H9 (cell line): Measurements from ENCODE around the gene TUBGCP6. TPM values are rescaled to one million over a fixed set of nuclear protein-coding genes. Genes with fewer than 3 reads are reported as not detected.

Source experiments
- DNase-seq: peaks from one replicate; pipeline ENCODE4 v3.0.0-alpha.2; 2017
- H2AFZ ChIP-seq: one replicate; pipeline ENCODE4 v1.6.1; 2013; ENCODE audit warnings: mild to moderate bottlenecking, low read length, control low read depth, moderate library complexity
- H2AK5ac ChIP-seq: 2 replicates; pipeline ENCODE4 v1.6.1; 2013; ENCODE audit warnings: low read length, control low read depth, mixed read lengths; ENCODE audit not compliant: insufficient read length
- H2BK120ac ChIP-seq: one replicate; pipeline ENCODE4 v1.6.1; 2013; ENCODE audit warnings: low read depth, mild to moderate bottlenecking, low read length, control low read depth, inconsistent platforms; ENCODE audit not compliant: poor library complexity, severe bottlenecking
- H2BK12ac ChIP-seq: 2 replicates; pipeline ENCODE4 v1.6.1; 2013; ENCODE audit warnings: low read length, control low read depth, mixed read lengths, low read depth; ENCODE audit not compliant: insufficient read length
- H2BK15ac ChIP-seq: 2 replicates; pipeline ENCODE4 v1.6.1; 2013; ENCODE audit warnings: low read depth, low read length, control low read depth
- H2BK20ac ChIP-seq: one replicate; pipeline ENCODE4 v1.6.1; 2013; ENCODE audit warnings: low read depth, mild to moderate bottlenecking, low read length, control low read depth, inconsistent platforms; ENCODE audit not compliant: poor library complexity, severe bottlenecking
- H2BK5ac ChIP-seq: 2 replicates; pipeline ENCODE4 v1.6.1; 2013; ENCODE audit warnings: low read length, control low read depth, mixed read lengths; ENCODE audit not compliant: insufficient read length
- H3K14ac ChIP-seq: 2 replicates; pipeline ENCODE4 v1.6.1; 2013; ENCODE audit warnings: low read length, control low read depth; ENCODE audit not compliant: insufficient read depth
- H3K18ac ChIP-seq: 2 replicates; pipeline ENCODE4 v1.6.1; 2013; ENCODE audit warnings: low read depth, mild to moderate bottlenecking, mixed read lengths, low read length, control low read depth; ENCODE audit not compliant: insufficient read length
- H3K23ac ChIP-seq: 2 replicates; pipeline ENCODE4 v1.6.1; 2013; ENCODE audit warnings: low read length, control low read depth, mixed read lengths, low read depth; ENCODE audit not compliant: insufficient read length
- H3K23me2 ChIP-seq: 2 replicates; pipeline ENCODE4 v1.6.1; 2013; ENCODE audit warnings: low read depth, mild to moderate bottlenecking, mixed read lengths, low read length, control low read depth; ENCODE audit not compliant: insufficient read length, poor library complexity, severe bottlenecking
- H3K27ac ChIP-seq: 2 replicates; pipeline ENCODE4 v1.5.1; 2013; ENCODE audit warnings: low read length, control low read depth, mixed read lengths, low read depth; ENCODE audit not compliant: insufficient read length
- H3K27me3 ChIP-seq: 2 replicates; pipeline ENCODE4 v1.6.1; 2013; ENCODE audit warnings: low read length, control low read depth, inconsistent platforms; ENCODE audit not compliant: insufficient read depth
- H3K4ac ChIP-seq: 2 replicates; pipeline ENCODE4 v1.6.1; 2013; ENCODE audit warnings: low read depth, mild to moderate bottlenecking, control low read depth, inconsistent platforms, low read length, moderate library complexity
- H3K4me1 ChIP-seq: 2 replicates; pipeline ENCODE4 v1.6.1; 2013; ENCODE audit warnings: low read length, control low read depth, inconsistent platforms; ENCODE audit not compliant: insufficient read depth
- H3K4me2 ChIP-seq: 2 replicates; pipeline ENCODE4 v1.6.1; 2013; ENCODE audit warnings: low read length, control low read depth, mixed read lengths; ENCODE audit not compliant: insufficient read length, insufficient read depth
- H3K56ac ChIP-seq: 2 replicates; pipeline ENCODE4 v1.6.1; 2013; ENCODE audit warnings: low read depth, mild to moderate bottlenecking, mixed read lengths, low read length, control low read depth; ENCODE audit not compliant: insufficient read length
- H3K79me1 ChIP-seq: 2 replicates; pipeline ENCODE4 v1.6.1; 2013; ENCODE audit warnings: low read depth, mild to moderate bottlenecking, moderate library complexity, low read length, control low read depth, inconsistent platforms; ENCODE audit not compliant: insufficient read depth, poor library complexity, severe bottlenecking
- H3K79me2 ChIP-seq: 2 replicates; pipeline ENCODE4 v1.6.1; 2013; ENCODE audit warnings: low read length, control low read depth, inconsistent platforms; ENCODE audit not compliant: insufficient read depth
- H3K9ac ChIP-seq: 2 replicates; pipeline ENCODE4 v1.6.1; 2013; ENCODE audit warnings: low read length, control low read depth, mixed read lengths; ENCODE audit not compliant: insufficient read length; ENCODE audit errors: extremely low read depth
- H3K9me3 ChIP-seq: one replicate; pipeline ENCODE4 v1.6.1; 2013; ENCODE audit warnings: low read depth, low read length, inconsistent platforms; ENCODE audit not compliant: control insufficient read depth
- H3T11ph ChIP-seq: one replicate; pipeline ENCODE4 v1.6.1; 2013; ENCODE audit warnings: mild to moderate bottlenecking, low read length, control low read depth, inconsistent platforms
- H4K20me1 ChIP-seq: one replicate; pipeline ENCODE4 v1.6.1; 2013; ENCODE audit not compliant: control insufficient read depth, insufficient read length, insufficient read depth
- H4K5ac ChIP-seq: 2 replicates; pipeline ENCODE4 v1.6.1; 2013; ENCODE audit warnings: low read depth, mild to moderate bottlenecking, mixed read lengths, low read length, control low read depth; ENCODE audit not compliant: insufficient read length
- H4K8ac ChIP-seq: replicated peaks from 2 replicates; pipeline ENCODE4 v1.6.1; 2013; ENCODE audit warnings: low read length, control low read depth, mixed read lengths, low read depth; ENCODE audit not compliant: insufficient read length
- H4K91ac ChIP-seq: 2 replicates; pipeline ENCODE4 v1.6.1; 2013; ENCODE audit warnings: low read depth, mild to moderate bottlenecking, moderate library complexity, mixed read lengths, low read length, control low read depth; ENCODE audit not compliant: insufficient read length
- H3K27ac Mint-ChIP-seq, 3 experiments: 2 replicates in 2 of 3; 3 replicates in 1 of 3; pipeline ENCODE4 v1.8.0; 2020 to 2021; ENCODE audit warnings: mixed read lengths in 3 of 3, mild to moderate bottlenecking in 1 of 3, moderate library complexity in 1 of 3
- H3K27me3 Mint-ChIP-seq: 2 replicates; pipeline ENCODE4 v1.8.0; 2021; ENCODE audit warnings: low read depth, mild to moderate bottlenecking, moderate library complexity, mixed read lengths
- H3K36me3 Mint-ChIP-seq, 3 experiments: 2 replicates in 2 of 3; 3 replicates in 1 of 3; pipeline ENCODE4 v1.8.0; 2020 to 2021; ENCODE audit warnings: low read depth in 3 of 3, mixed read lengths in 3 of 3; ENCODE audit not compliant: insufficient read depth in 1 of 3
- H3K4me1 Mint-ChIP-seq, 2 experiments: 2 replicates each; pipeline ENCODE4 v1.8.0; 2020; ENCODE audit warnings: mixed read lengths in 2 of 2
- H3K4me3 Mint-ChIP-seq, 2 experiments: 2 replicates in 1 of 2; 3 replicates in 1 of 2; pipeline ENCODE4 v1.8.0; 2020 to 2021; ENCODE audit warnings: mild to moderate bottlenecking in 2 of 2, mixed read lengths in 2 of 2, moderate library complexity in 1 of 2
- H3K9me3 Mint-ChIP-seq, 2 experiments: 2 replicates in 1 of 2; 3 replicates in 1 of 2; pipeline ENCODE4 v1.8.0; 2020; ENCODE audit warnings: mild to moderate bottlenecking in 2 of 2, mixed read lengths in 2 of 2, moderate library complexity in 1 of 2
- WGBS: extraction: QIAGEN DNeasy Blood & Tissue Kit; methylation state at CpG from one replicate; pipeline ENCODE4 v1.1.7; 2013; ENCODE audit warnings: missing lambda C conversion rate, low lambda C conversion rate, mixed read lengths; ENCODE audit not compliant: insufficient read length; ENCODE audit errors: extremely low coverage; 5-methylcytosine and 5-hydroxymethylcytosine counted together
- total RNA-seq: library from RNA; stranded (reverse); gene quantifications from 2 replicates; pipeline ENCODE4 v1.2.1, GENCODE V29; 2021
- TF ChIP-seq, protein P1 (sequence below): fragments of 200-600 bp; sonication (generic); conservative IDR thresholded peaks from 3 replicates; pipeline ENCODE4 v1.8.0; 2021; ENCODE audit warnings: antibody characterized with exemption, mild to moderate bottlenecking

Gene TUBGCP6
- total RNA-seq, 1 experiment from 2014 or later = 29.0 TPM

DNA sequence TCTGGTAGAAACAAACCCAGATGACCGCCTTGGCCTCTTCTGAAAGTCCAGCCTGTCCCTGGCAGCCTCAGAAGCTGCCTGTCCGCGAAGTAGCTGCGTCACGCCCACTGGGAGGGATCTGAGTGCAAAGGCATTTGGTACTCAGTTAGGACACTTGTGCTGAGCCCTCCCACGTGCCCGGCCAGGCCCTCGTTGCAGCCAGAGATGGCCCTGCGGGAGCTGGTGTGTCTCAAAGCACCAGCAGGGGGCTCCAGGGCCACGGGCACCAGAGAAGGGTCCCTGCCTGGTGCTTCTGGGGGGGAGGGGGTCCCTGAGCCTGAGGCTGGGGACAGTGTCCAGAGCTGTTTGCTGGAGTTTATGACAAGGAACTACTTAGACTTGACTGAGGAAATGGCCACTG is 38.2 kb downstream of the TUBGCP6 start:
- H3K27me3 ChIP-seq = no peaks in the 10 kb centered on the region
- no peak overlapping the region for H3K9ac ChIP-seq
- Mint-ChIP-seq H3K4me3 (no peak overlapping the region), H3K4me1 (peaks cover 8 to 12% of the 10 kb centered on the region in 2 experiments), H3K36me3 (peaks cover 26 to 60% (median 56%) of the 10 kb centered on the region in 3 experiments), H3K9me3 (peaks cover 5 to 6% of the 10 kb centered on the region in 2 experiments; a peak in 3 of 5 replicates), H3K27me3 (no peaks in the 10 kb centered on the region), H3K27ac (peak overlapping the region in 2 of 3 experiments; percentile 40 to 59; a peak in 1 of 7 replicates)
- no peak overlapping the region for H4K91ac ChIP-seq
- no CpG with 5 or more reads among the region's 10 CpGs for WGBS
- H4K8ac ChIP-seq = no peak overlapping the region
- TF ChIP-seq, protein P1, sequence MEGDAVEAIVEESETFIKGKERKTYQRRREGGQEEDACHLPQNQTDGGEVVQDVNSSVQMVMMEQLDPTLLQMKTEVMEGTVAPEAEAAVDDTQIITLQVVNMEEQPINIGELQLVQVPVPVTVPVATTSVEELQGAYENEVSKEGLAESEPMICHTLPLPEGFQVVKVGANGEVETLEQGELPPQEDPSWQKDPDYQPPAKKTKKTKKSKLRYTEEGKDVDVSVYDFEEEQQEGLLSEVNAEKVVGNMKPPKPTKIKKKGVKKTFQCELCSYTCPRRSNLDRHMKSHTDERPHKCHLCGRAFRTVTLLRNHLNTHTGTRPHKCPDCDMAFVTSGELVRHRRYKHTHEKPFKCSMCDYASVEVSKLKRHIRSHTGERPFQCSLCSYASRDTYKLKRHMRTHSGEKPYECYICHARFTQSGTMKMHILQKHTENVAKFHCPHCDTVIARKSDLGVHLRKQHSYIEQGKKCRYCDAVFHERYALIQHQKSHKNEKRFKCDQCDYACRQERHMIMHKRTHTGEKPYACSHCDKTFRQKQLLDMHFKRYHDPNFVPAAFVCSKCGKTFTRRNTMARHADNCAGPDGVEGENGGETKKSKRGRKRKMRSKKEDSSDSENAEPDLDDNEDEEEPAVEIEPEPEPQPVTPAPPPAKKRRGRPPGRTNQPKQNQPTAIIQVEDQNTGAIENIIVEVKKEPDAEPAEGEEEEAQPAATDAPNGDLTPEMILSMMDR = peak; percentile 71
- H4K5ac ChIP-seq = no peak overlapping the region
- no peaks in the 10 kb centered on the region for H3K4me1 ChIP-seq
- H2BK20ac ChIP-seq = no peak overlapping the region
- no peak overlapping the region for H3K27ac ChIP-seq
- no peak overlapping the region for H3K4ac ChIP-seq
- peak; percentile 84 for DNase-seq
- no peaks in the 10 kb centered on the region for H3K79me1 ChIP-seq
- H2AFZ ChIP-seq = no peak overlapping the region
- no peak overlapping the region for H2BK12ac ChIP-seq
- H3K9me3 ChIP-seq = no peaks in the 10 kb centered on the region
- H2AK5ac ChIP-seq = no peak overlapping the region
- H3K79me2 ChIP-seq = no peaks in the 10 kb centered on the region; the same call in 1 of the 2 replicates
- H3K4me2 ChIP-seq = no peak overlapping the region
- H4K20me1 ChIP-seq = peaks cover 3% of the 10 kb centered on the region
- no peak overlapping the region for H2BK120ac ChIP-seq
- H2BK5ac ChIP-seq = no peak overlapping the region
- no peak overlapping the region for H3K18ac ChIP-seq
- no peak overlapping the region for H3T11ph ChIP-seq
- no peak overlapping the region for H3K56ac ChIP-seq
- peaks cover 3% of the 10 kb centered on the region for H3K23me2 ChIP-seq
- no peak overlapping the region for H3K23ac ChIP-seq
- H3K14ac ChIP-seq = no peak overlapping the region
- H2BK15ac ChIP-seq = no peak overlapping the region
